Measurements from ENCODE around the gene NPEPL1. TPM values are rescaled to one million over a fixed set of nuclear protein-coding genes. Genes with fewer than 3 reads are reported as not detected.

The NPEPL1 gene
- total and polyA plus RNA-seq, 2 donors, result 7.4 to 52.3 TPM

DNA sequence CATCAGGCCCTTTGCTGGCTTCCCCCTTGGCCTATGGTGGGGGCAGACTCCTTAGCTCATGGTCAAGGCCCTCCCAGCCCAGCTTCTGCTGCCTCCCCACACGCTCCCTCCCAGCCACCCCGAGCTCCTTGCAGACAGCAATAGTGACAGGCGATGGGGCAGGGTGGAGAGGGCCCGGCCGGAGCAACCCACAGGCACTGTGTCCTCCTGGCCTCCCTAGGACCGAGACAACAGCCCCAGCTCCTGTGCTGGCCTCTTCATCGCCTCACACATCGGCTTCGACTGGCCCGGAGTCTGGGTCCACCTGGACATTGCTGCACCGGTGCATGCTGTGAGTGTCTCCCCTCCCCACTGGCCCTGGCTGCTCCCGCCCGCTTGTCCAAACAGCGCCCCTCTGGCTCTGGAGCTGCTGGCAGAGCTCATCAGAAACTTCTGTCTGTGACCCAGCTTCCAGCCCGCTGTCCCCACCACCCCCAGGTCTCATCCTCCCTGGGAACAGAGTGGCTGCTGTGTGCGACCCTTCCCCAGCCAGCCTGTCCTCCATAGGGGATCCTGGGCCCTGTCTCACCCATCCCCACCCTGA, 21.8 kb downstream of the NPEPL1 start:
- 95% methylated on average over 16 of the region's 16 CpGs for WGBS
- Histone ChIP-seq H3K4me3 (ENCODE audit: low read length in 2 of 2) (no peak overlapping the region), H3K4me1 (ENCODE audit: control insufficient read depth in 2 of 2, insufficient read depth in 2 of 2, low read length in 2 of 2) (no peaks in the 10 kb centered on the region), H3K36me3 (ENCODE audit: control insufficient read depth in 2 of 2, insufficient read depth in 2 of 2, low read length in 1 of 2) (peaks cover 0 to 1% of the 10 kb centered on the region in 2 donors), H3K27ac (ENCODE audit: low read depth in 1 of 2, low read length in 1 of 2) (no peak overlapping the region), H3K27me3 (ENCODE audit: control insufficient read depth in 2 of 2, insufficient read depth in 1 of 2, low read length in 1 of 2) (no peaks in the 10 kb centered on the region), H3K9me3 (ENCODE audit: control insufficient read depth in 2 of 2, insufficient read depth in 1 of 2, low read length in 1 of 2) (no peaks in the 10 kb centered on the region)
- DNase-seq (ENCODE audit: low read depth in 6 of 9, low spot score in 9 of 9), result no peak

DNA sequence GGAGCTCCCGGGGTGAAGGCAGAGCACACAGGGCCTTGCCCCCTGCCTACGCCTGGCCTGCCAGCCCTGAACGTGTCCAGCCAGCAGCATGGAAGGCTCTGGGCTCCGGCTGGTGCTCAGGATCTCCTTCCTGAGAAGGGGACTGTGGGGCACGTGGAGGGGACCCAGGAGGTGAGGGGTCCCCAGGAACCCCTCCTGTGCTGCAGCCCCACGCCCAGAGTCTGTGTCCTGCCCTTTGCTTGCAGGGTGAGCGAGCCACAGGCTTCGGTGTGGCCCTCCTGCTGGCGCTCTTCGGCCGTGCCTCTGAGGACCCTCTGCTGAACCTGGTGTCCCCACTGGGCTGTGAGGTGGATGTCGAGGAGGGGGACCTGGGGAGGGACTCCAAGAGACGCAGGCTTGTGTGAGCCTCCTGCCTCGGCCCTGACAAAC, 22.3 kb downstream of the NPEPL1 start:
- Histone ChIP-seq H3K4me1 (ENCODE audit: control insufficient read depth in 2 of 2, insufficient read depth in 2 of 2, low read length in 2 of 2) (no peaks in the 10 kb centered on the region), H3K4me3 (ENCODE audit: low read length in 2 of 2) (no peak overlapping the region), H3K27me3 (ENCODE audit: control insufficient read depth in 2 of 2, insufficient read depth in 1 of 2, low read length in 1 of 2) (no peaks in the 10 kb centered on the region), H3K36me3 (ENCODE audit: control insufficient read depth in 2 of 2, insufficient read depth in 2 of 2, low read length in 1 of 2) (no peaks in the 10 kb centered on the region), H3K9me3 (ENCODE audit: control insufficient read depth in 2 of 2, insufficient read depth in 1 of 2, low read length in 1 of 2) (no peaks in the 10 kb centered on the region), H3K27ac (ENCODE audit: low read depth in 1 of 2, low read length in 1 of 2) (no peak overlapping the region)
- 97% methylated on average over 14 of the region's 14 CpGs for WGBS
- DNase-seq (ENCODE audit: low read depth in 6 of 9, low spot score in 9 of 9), result no peak

GRCh38 chr20:58715391-58715800, 22.8 kb downstream of the NPEPL1 start:
- H3K4me1 ChIP-seq (ENCODE audit: control insufficient read depth in 2 of 2, insufficient read depth in 2 of 2, low read length in 2 of 2), result no peaks in the 10 kb centered on the region
- H3K27me3 ChIP-seq (ENCODE audit: control insufficient read depth in 2 of 2, insufficient read depth in 1 of 2, low read length in 1 of 2), result no peaks in the 10 kb centered on the region
- H3K27ac ChIP-seq (ENCODE audit: low read depth in 1 of 2, low read length in 1 of 2), result no peak overlapping the region
- no peaks in the 10 kb centered on the region for H3K9me3 ChIP-seq (ENCODE audit: control insufficient read depth in 2 of 2, insufficient read depth in 1 of 2, low read length in 1 of 2)
- WGBS, result 92% methylated on average over 11 of the region's 11 CpGs
- no peak overlapping the region for H3K4me3 ChIP-seq (ENCODE audit: low read length in 2 of 2)
- DNase-seq (ENCODE audit: low read depth in 6 of 9, low spot score in 9 of 9), result no peak
- H3K36me3 ChIP-seq (ENCODE audit: control insufficient read depth in 2 of 2, insufficient read depth in 2 of 2, low read length in 1 of 2), result no peaks in the 10 kb centered on the region

- no peak overlapping the region for H3K27ac ChIP-seq (ENCODE audit: low read depth in 1 of 2, low read length in 1 of 2)
- H3K9me3 ChIP-seq (ENCODE audit: control insufficient read depth in 2 of 2, insufficient read depth in 1 of 2, low read length in 1 of 2), result no peaks in the 10 kb centered on the region
- H3K27me3 ChIP-seq (ENCODE audit: control insufficient read depth in 2 of 2, insufficient read depth in 1 of 2, low read length in 1 of 2), result no peaks in the 10 kb centered on the region
- no peaks in the 10 kb centered on the region for H3K4me1 ChIP-seq (ENCODE audit: control insufficient read depth in 2 of 2, insufficient read depth in 2 of 2, low read length in 2 of 2)
- 95% methylated on average over 18 of the region's 18 CpGs for WGBS
- no peaks in the 10 kb centered on the region for H3K36me3 ChIP-seq (ENCODE audit: control insufficient read depth in 2 of 2, insufficient read depth in 2 of 2, low read length in 1 of 2)
- H3K4me3 ChIP-seq (ENCODE audit: low read length in 2 of 2), result no peak overlapping the region
- no peak for DNase-seq (ENCODE audit: low read depth in 6 of 9, low spot score in 9 of 9)
These were observed 23.3 kb downstream of the NPEPL1 start for GRCh38 chr20:58715801-58716475.

GRCh38 chr20:58716476-58717277, 24.1 kb downstream of the NPEPL1 start:
- H3K27me3 ChIP-seq (ENCODE audit: control insufficient read depth in 2 of 2, insufficient read depth in 1 of 2, low read length in 1 of 2), result peaks cover 0 to under 1% of the 10 kb centered on the region in 2 donors
- no peaks in the 10 kb centered on the region for H3K9me3 ChIP-seq (ENCODE audit: control insufficient read depth in 2 of 2, insufficient read depth in 1 of 2, low read length in 1 of 2)
- H3K36me3 ChIP-seq (ENCODE audit: control insufficient read depth in 2 of 2, insufficient read depth in 2 of 2, low read length in 1 of 2), result no peaks in the 10 kb centered on the region
- DNase-seq (ENCODE audit: low read depth in 6 of 9, low spot score in 9 of 9), result no peak
- 94% methylated on average over 23 of the region's 23 CpGs for WGBS
- no peaks in the 10 kb centered on the region for H3K4me1 ChIP-seq (ENCODE audit: control insufficient read depth in 2 of 2, insufficient read depth in 2 of 2, low read length in 2 of 2)
- no peak overlapping the region for H3K4me3 ChIP-seq (ENCODE audit: low read length in 2 of 2)
- no peak overlapping the region for H3K27ac ChIP-seq (ENCODE audit: low read depth in 1 of 2, low read length in 1 of 2)

GRCh38 chr20:58717278-58718091, 24.9 kb downstream of the NPEPL1 start:
- Histone ChIP-seq H3K27ac (ENCODE audit: low read depth in 1 of 2, low read length in 1 of 2) (no peak overlapping the region), H3K36me3 (ENCODE audit: control insufficient read depth in 2 of 2, insufficient read depth in 2 of 2, low read length in 1 of 2) (no peaks in the 10 kb centered on the region), H3K27me3 (ENCODE audit: control insufficient read depth in 2 of 2, insufficient read depth in 1 of 2, low read length in 1 of 2) (peaks cover 0 to 6% of the 10 kb centered on the region in 2 donors), H3K4me1 (ENCODE audit: control insufficient read depth in 2 of 2, insufficient read depth in 2 of 2, low read length in 2 of 2) (no peaks in the 10 kb centered on the region), H3K4me3 (ENCODE audit: low read length in 2 of 2) (no peak overlapping the region), H3K9me3 (ENCODE audit: control insufficient read depth in 2 of 2, insufficient read depth in 1 of 2, low read length in 1 of 2) (no peaks in the 10 kb centered on the region)
- DNase-seq (ENCODE audit: low read depth in 6 of 9, low spot score in 9 of 9), result no peak
- WGBS, result 96% methylated on average over 23 of the region's 23 CpGs

- H3K27ac ChIP-seq (ENCODE audit: low read depth in 1 of 2, low read length in 1 of 2), result no peak overlapping the region
- H3K27me3 ChIP-seq (ENCODE audit: control insufficient read depth in 2 of 2, insufficient read depth in 1 of 2, low read length in 1 of 2), result peaks cover 0 to 7% of the 10 kb centered on the region in 2 donors
- H3K4me3 ChIP-seq (ENCODE audit: low read length in 2 of 2), result no peak overlapping the region
- WGBS, result 95% methylated on average over 15 of the region's 15 CpGs
- H3K36me3 ChIP-seq (ENCODE audit: control insufficient read depth in 2 of 2, insufficient read depth in 2 of 2, low read length in 1 of 2), result no peaks in the 10 kb centered on the region
- DNase-seq (ENCODE audit: low read depth in 6 of 9, low spot score in 9 of 9), result no peak
- no peaks in the 10 kb centered on the region for H3K4me1 ChIP-seq (ENCODE audit: control insufficient read depth in 2 of 2, insufficient read depth in 2 of 2, low read length in 2 of 2)
- H3K9me3 ChIP-seq (ENCODE audit: control insufficient read depth in 2 of 2, insufficient read depth in 1 of 2, low read length in 1 of 2), result no peaks in the 10 kb centered on the region
These were observed 25.5 kb downstream of the NPEPL1 start for GRCh38 chr20:58718121-58718563.

GRCh38 chr20:58718729-58719128, 26.1 kb downstream of the NPEPL1 start:
- 92% methylated on average over 10 of the region's 10 CpGs for WGBS
- H3K27ac ChIP-seq (ENCODE audit: low read depth in 1 of 2, low read length in 1 of 2), result no peak overlapping the region
- no peak for DNase-seq (ENCODE audit: low read depth in 6 of 9, low spot score in 9 of 9)
- H3K9me3 ChIP-seq (ENCODE audit: control insufficient read depth in 2 of 2, insufficient read depth in 1 of 2, low read length in 1 of 2), result no peaks in the 10 kb centered on the region
- no peak overlapping the region for H3K4me3 ChIP-seq (ENCODE audit: low read length in 2 of 2)
- H3K36me3 ChIP-seq (ENCODE audit: control insufficient read depth in 2 of 2, insufficient read depth in 2 of 2, low read length in 1 of 2), result no peaks in the 10 kb centered on the region
- H3K27me3 ChIP-seq (ENCODE audit: control insufficient read depth in 2 of 2, insufficient read depth in 1 of 2, low read length in 1 of 2), result peaks cover 0 to 9% of the 10 kb centered on the region in 2 donors
- no peaks in the 10 kb centered on the region for H3K4me1 ChIP-seq (ENCODE audit: control insufficient read depth in 2 of 2, insufficient read depth in 2 of 2, low read length in 2 of 2)

All from thymus (tissue), 11 donors.